Measurements from ENCODE around the gene NBEAL2.

NBEAL2 gene

GRCh38 chr3:47003056-47003410 lies 23.6 kb downstream of the NBEAL2 start:
- Histone ChIP-seq H3K79me2 (ENCODE audit: insufficient read depth, low read length) (no peaks in the 10 kb centered on the region), H3K27me3 (ENCODE audit: insufficient read depth, low read length) (no peaks in the 10 kb centered on the region), H3K4me1 (ENCODE audit: insufficient read depth, low read length, severe bottlenecking) (no peaks in the 10 kb centered on the region), H3K9me2 (ENCODE audit: low read depth, low read length) (no peaks in the 10 kb centered on the region), H3K9ac (ENCODE audit: low read length) (no peak overlapping the region), H3K4me3 (ENCODE audit: low read depth, low read length, poor library complexity, severe bottlenecking) (no peak overlapping the region), H3F3A (ENCODE audit: insufficient read depth, low read length) (no peaks in the 10 kb centered on the region), H3K9me3 (ENCODE audit: low read length) (no peaks in the 10 kb centered on the region), H4K20me1 (ENCODE audit: insufficient read depth, low read length) (no peaks in the 10 kb centered on the region), H3K36me3 (ENCODE audit: insufficient read depth, low read length) (peaks cover 84% of the 10 kb centered on the region), H3K4me2 (ENCODE audit: low read length) (no peak overlapping the region), H2AFZ (ENCODE audit: low read length) (no peak overlapping the region), H3K27ac (ENCODE audit: low read depth, low read length, poor library complexity, severe bottlenecking) (no peak overlapping the region)
- TF ChIP-seq CTCF (IDR thresholded peaks at IDR 0.05; ENCODE audit: low read length), result no peak
- TF ChIP-seq EZH2 (IDR thresholded peaks at IDR 0.05; ENCODE audit: borderline replicate concordance, low read length), result no peak

DNA sequence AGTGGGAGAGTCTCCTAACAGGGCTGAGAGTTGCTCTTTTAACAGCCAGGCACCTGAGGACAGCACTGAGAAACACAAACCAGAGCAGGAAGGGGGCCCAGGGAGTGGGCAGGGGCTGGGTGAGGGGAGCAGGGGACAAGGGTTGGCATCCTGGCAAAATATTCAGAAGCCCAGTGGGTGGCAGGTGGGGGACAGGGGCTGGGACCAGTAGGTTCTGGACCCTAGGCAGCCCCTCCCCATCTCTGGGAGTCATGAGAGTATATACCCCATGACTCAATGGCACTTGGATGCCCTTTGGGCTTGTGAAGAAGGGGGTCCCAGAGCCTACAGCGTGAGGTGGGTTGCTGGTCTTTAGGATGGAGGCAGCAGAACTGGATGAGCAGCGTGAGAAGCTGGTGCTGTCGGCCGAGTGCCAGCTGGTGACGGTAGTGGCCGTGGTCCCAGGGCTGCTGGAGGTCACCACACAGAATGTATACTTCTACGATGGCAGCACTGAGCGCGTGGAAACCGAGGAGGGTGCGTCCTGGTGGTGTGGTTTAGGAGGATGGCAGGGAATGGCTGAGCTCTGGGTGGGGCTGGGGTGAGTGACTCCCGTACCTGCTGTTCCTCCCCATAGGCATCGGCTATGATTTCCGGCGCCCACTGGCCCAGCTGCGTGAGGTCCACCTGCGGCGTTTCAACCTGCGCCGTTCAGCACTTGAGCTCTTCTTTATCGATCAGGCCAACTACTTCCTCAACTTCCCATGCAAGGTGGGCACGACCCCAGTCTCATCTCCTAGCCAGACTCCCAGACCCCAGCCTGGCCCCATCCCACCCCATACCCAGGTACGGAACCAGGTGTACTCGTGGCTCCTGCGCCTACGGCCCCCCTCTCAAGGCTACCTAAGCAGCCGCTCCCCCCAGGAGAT lies 24.2 kb downstream of the NBEAL2 start:
- H2AFZ ChIP-seq (ENCODE audit: low read length), result no peak overlapping the region
- no peaks in the 10 kb centered on the region for H3K27me3 ChIP-seq (ENCODE audit: insufficient read depth, low read length)
- H4K20me1 ChIP-seq (ENCODE audit: insufficient read depth, low read length), result no peaks in the 10 kb centered on the region
- H3K4me1 ChIP-seq (ENCODE audit: insufficient read depth, low read length, severe bottlenecking), result peaks cover 4% of the 10 kb centered on the region
- H3K9me3 ChIP-seq (ENCODE audit: low read length), result no peaks in the 10 kb centered on the region
- H3F3A ChIP-seq (ENCODE audit: insufficient read depth, low read length), result no peaks in the 10 kb centered on the region
- H3K4me3 ChIP-seq (ENCODE audit: low read depth, low read length, poor library complexity, severe bottlenecking), result no peak overlapping the region
- no peak overlapping the region for H3K4me2 ChIP-seq (ENCODE audit: low read length)
- no peaks in the 10 kb centered on the region for H3K9me2 ChIP-seq (ENCODE audit: low read depth, low read length)
- peaks cover 84% of the 10 kb centered on the region for H3K36me3 ChIP-seq (ENCODE audit: insufficient read depth, low read length)
- no peaks in the 10 kb centered on the region for H3K79me2 ChIP-seq (ENCODE audit: insufficient read depth, low read length)
- H3K9ac ChIP-seq (ENCODE audit: low read length), result no peak overlapping the region
- H3K27ac ChIP-seq (ENCODE audit: low read depth, low read length, poor library complexity, severe bottlenecking), result no peak overlapping the region
- no peak for TF ChIP-seq CTCF (IDR thresholded peaks at IDR 0.05; ENCODE audit: low read length)
- no peak for TF ChIP-seq EZH2 (IDR thresholded peaks at IDR 0.05; ENCODE audit: borderline replicate concordance, low read length)

DNA sequence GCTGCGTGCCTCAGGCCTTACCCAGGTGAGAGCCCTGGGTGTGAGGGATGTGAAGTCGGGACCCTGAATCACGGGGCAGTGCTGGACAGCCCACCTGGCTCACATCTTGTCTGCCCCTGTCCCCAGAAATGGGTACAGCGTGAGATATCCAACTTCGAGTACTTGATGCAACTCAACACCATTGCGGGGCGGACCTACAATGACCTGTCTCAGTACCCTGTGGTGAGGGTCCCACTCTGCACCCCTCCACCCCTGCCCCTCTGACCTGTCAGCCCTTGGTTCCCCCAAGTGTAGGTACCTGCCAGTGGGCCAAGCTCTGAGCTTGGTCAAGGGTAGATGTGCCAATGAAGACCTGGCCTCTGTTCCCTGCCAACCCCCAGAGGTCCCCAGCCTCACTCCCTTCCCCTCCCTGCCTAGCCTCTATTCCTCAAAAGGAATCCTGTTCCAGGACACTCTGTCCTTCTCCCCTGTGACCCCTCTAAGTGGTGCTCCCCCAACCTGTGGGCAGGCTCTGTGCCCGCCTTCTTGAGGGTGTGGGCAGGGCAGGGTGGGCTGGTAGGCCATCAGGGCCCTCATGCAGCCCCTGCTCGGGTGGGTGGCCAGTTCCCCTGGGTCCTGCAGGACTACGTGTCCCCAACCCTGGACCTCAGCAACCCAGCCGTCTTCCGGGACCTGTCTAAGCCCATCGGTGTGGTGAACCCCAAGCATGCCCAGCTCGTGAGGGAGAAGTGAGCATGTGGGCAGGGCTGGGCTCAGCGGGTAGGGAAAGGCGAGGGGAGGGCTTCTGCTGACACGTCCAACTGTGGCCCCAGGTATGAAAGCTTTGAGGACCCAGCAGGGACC lies 25.1 kb downstream of the NBEAL2 start:
- H3F3A ChIP-seq (ENCODE audit: insufficient read depth, low read length), result no peaks in the 10 kb centered on the region
- H3K9me3 ChIP-seq (ENCODE audit: low read length), result no peaks in the 10 kb centered on the region
- H3K9me2 ChIP-seq (ENCODE audit: low read depth, low read length), result no peaks in the 10 kb centered on the region
- peaks cover 75% of the 10 kb centered on the region for H3K36me3 ChIP-seq (ENCODE audit: insufficient read depth, low read length)
- H3K9ac ChIP-seq (ENCODE audit: low read length), result no peak overlapping the region
- TF ChIP-seq CTCF (IDR thresholded peaks at IDR 0.05; ENCODE audit: low read length), result no peak
- H3K4me2 ChIP-seq (ENCODE audit: low read length), result no peak overlapping the region
- no peak overlapping the region for H3K27ac ChIP-seq (ENCODE audit: low read depth, low read length, poor library complexity, severe bottlenecking)
- no peak overlapping the region for H2AFZ ChIP-seq (ENCODE audit: low read length)
- H4K20me1 ChIP-seq (ENCODE audit: insufficient read depth, low read length), result no peaks in the 10 kb centered on the region
- peaks cover 9% of the 10 kb centered on the region for H3K4me1 ChIP-seq (ENCODE audit: insufficient read depth, low read length, severe bottlenecking)
- no peaks in the 10 kb centered on the region for H3K27me3 ChIP-seq (ENCODE audit: insufficient read depth, low read length)
- H3K79me2 ChIP-seq (ENCODE audit: insufficient read depth, low read length), result no peaks in the 10 kb centered on the region
- no peak overlapping the region for H3K4me3 ChIP-seq (ENCODE audit: low read depth, low read length, poor library complexity, severe bottlenecking)
